ENCODE measurements around the gene ARPC4.

GRCh38 chr3:9770276-9770812, 22.5 kb upstream of the ARPC4 start:
- TF ChIP-seq CTCF (conservative IDR thresholded peaks at IDR 0.05 in 1 of 2, IDR thresholded peaks at IDR 0.05 in 1 of 2; ENCODE audit: low read depth in 1 of 2, low read length in 2 of 2) (no peak), EZH2 (IDR thresholded peaks at IDR 0.05; ENCODE audit: low read length, missing control alignments) (no peak)

Measured in fibroblast of lung (primary cell).